Fibroblast of the aortic adventitia (primary cell): ENCODE results near the gene EIF4E1B. TPM values are rescaled to one million over a fixed set of nuclear protein-coding genes. Genes with fewer than 3 reads are reported as not detected.
"Not testable (repeated sequence)": the region's sequence is repeated elsewhere in the genome, so short reads cannot be mapped to it uniquely, and the experiment has no call there.

Experiments used
- DNase-seq: peaks from one replicate; pipeline ENCODE4 v3.0.0-alpha.2; 2010; ENCODE audit warnings: low read depth
- H3K4me3 ChIP-seq: 2 replicates; pipeline ENCODE4 v1.5.1; 2011; ENCODE audit warnings: low read depth, mild to moderate bottlenecking, control low read depth, low read length, moderate library complexity
- total RNA-seq: library from RNA; depleted of rRNA; stranded (reverse); fragments of >200 nt; gene quantifications from 2 replicates; pipeline ENCODE4 v1.2.3, GENCODE V29; 2012; ENCODE audit warnings: low replicate concordance
- TF ChIP-seq, protein P1 (sequence below): IDR thresholded peaks from 2 replicates; pipeline ENCODE4 v1.5.1; 2011; ENCODE audit warnings: mild to moderate bottlenecking, low read length, control low read depth, inconsistent platforms; ENCODE audit not compliant: insufficient read depth

EIF4E1B gene
- total RNA-seq, 1 donor, result not detected

DNA sequence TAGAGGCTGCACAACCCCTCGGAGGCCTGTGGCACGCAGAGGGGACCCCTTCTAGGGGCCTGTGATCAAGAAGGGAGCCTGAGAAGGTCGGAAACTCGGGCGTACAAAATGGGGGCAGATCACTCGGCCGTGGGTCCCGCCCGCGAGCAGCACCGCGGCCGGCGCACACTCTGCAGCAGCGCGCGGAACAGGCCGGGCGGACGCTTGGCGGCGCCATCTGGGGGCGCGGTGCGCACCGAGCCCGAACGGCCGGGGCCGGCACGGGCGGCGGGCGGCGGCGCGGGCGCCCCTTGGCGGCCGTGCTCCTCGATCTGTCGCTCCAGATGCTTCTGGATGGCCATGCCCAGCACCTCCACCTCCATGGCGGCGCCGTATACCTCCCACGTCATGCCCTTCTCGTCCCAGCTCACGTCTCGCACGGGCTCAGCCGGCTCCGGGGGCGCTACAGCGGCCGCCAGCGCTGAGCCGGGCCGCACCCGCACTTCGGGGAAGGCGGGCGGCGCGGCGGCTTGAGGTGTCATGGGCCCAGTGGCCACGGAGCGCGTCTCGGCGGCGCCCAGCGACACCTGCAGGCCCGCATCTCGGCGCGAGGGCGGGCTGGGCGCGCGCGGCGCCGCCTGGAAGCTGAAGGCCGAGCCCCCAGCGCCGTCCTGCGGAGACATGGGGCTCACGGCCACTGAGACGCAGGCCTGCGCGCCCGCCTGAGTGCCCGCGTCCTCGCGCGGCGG is 33.6 kb upstream of the EIF4E1B start:
- DNase-seq, result no peak
- H3K4me3 ChIP-seq, result peak overlapping the region; percentile 33
- TF ChIP-seq, protein P1, sequence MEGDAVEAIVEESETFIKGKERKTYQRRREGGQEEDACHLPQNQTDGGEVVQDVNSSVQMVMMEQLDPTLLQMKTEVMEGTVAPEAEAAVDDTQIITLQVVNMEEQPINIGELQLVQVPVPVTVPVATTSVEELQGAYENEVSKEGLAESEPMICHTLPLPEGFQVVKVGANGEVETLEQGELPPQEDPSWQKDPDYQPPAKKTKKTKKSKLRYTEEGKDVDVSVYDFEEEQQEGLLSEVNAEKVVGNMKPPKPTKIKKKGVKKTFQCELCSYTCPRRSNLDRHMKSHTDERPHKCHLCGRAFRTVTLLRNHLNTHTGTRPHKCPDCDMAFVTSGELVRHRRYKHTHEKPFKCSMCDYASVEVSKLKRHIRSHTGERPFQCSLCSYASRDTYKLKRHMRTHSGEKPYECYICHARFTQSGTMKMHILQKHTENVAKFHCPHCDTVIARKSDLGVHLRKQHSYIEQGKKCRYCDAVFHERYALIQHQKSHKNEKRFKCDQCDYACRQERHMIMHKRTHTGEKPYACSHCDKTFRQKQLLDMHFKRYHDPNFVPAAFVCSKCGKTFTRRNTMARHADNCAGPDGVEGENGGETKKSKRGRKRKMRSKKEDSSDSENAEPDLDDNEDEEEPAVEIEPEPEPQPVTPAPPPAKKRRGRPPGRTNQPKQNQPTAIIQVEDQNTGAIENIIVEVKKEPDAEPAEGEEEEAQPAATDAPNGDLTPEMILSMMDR, result no peak

DNA sequence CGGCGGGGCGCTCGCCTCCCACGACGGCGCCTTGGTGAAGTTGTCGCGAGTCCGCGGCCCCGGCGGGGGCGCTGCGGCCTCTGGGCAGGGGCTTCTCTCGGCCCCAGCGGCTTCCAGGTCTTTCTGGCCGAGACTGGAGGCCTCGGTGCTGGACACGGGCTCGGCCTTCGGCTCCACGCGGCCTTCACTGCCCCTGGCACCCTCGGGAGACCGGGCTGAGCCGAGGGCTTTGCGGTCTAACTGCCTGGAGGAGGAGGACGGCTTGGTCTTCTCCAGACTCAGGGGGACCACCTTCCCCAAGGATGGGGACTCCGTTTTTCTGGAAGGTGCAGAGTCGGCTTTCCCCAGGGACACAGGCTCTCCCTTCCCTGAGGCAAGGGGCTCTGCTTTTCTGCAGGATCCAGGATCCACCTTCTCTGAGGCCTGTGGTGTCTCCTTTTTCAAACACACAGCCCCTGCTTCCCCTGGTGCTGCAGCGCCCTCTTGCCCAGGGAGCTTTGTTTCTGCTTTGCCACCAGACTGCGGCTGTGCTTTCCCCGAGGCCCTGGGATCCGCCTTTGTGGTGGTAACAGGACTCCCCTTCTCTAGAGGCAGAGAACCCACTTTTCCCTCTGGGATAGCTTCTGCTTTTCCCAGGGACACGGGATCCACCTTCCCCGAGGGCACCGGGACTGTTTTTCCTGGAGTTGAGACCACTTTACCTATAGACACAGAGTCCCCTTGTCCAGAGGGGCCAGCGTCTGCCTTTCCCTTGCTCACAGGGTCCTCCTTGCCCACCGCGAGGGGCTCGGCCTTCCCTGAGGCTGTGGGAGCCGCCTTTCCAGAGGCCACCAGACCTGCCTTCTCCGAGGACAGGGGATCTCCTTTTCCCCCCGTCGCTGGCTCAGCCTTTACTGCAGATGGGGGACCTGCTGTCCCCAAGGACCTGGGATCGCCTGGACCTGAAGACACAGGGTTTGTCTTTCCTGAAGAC is 32.8 kb upstream of the EIF4E1B start:
- DNase-seq, result no peak
- TF ChIP-seq, protein P1, result no peak
- H3K4me3 ChIP-seq, result no peak overlapping the region

DNA sequence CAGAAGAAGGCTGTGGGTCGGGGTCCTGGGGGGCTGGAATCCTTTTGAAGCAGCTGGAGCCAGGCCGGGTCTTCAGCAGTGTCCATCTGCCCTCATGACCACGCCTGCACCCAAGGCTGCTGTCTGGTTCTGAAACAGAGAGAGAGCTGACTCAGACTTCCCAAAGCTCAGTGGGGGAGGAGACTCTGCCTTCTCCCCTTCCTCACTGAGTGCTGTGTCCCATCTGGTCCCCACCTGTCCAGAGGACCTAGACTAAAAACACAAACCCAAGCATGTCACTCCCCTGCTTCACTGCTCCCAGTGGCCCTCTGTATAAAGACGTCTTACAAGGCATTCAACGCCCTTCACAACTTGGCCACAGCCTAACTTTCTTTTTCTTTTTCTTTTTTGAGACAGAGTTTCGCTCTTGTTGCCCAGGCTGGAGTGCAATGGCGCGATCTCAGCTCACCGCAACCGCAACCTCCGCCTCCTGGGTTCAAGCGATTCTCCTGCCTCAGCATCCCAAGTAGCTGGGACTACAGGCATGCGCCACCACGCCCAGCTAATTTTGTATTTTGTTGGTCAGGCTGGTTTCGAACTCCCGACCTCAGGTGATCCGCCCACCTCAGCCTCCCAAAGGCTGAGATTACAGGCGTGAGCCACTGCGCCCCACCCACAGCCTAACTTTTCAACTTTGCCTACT is 30.6 kb upstream of the EIF4E1B start:
- not testable (repeated sequence) for DNase-seq, H3K4me3 ChIP-seq

DNA sequence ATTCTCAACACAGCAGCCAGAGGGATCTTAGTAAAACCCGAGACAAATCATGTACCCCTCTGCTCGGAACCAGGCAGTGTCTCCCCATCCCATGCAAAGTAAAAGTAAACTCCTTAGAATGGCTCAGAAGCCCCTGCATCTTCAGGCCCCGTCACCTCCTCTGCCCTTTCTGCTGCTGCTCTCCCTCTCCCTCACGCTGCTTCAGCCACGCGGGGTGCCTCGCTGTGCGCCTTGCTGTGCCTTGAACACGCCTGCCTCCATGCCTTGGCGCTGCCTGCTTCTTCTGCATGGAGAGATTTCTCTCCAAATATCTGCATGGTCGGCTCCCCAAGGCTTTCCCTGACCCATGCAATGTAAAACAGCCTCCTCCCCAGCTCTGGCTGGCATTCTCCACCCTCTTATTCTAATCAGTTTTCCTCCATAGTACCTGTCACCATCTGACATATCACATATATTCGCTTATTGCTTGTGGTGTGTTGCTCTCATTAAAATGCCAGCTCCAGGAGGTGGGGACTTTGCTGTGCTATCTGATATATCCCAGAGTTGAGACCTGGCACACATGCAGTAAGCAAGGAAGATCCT is 28.5 kb upstream of the EIF4E1B start:
- no peak overlapping the region for H3K4me3 ChIP-seq
- DNase-seq, result no peak
- TF ChIP-seq, protein P1, result no peak

DNA sequence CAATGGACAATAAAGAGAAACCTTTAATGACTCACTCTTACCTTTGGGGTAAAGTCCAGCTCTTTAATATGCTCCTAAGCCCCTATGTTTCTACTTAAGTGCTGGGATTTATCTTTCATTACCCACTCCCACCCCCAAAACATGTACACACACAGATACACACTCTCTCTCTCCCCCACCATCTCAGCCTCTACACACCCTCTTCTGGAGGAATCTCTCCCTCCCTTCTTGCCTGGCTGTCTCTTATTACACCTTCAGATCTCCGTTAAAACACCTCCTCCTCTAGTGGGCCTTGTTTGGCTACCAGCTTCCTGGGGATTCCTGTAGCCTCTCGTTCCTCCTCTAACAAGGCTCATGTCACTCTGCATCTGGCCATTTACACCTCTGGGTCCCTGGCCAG is 27.4 kb upstream of the EIF4E1B start:
- TF ChIP-seq, protein P1, result no peak
- no peak for DNase-seq
- H3K4me3 ChIP-seq, result no peak overlapping the region

DNA sequence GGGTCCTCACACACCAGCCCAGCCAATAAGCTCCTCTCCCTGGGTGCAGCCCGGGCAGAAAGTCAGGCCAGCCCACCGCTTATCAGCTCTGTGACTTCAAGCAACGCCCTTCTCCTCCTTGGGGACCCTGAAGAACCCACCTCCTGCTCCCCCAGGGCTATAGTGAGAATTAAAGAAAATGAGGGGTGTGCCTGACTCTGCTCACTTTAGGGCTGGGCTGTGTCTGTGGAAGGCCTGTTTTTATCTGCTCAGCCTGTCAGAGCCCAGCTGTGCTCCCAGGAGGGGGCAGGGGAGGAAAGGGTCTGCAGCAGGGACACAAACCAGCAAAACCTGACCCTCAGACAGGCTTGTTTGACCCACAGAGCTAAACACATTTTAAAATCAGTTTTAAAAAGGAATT is 24.4 kb upstream of the EIF4E1B start:
- DNase-seq, result no peak
- TF ChIP-seq, protein P1, result no peak
- H3K4me3 ChIP-seq, result no peak overlapping the region
